Neutrophil (primary cell): ENCODE results near the gene PRKN.

Experiments
- H3K27ac ChIP-seq: fragments of 200-600 bp; sonication (generic); 2 replicates; pipeline ENCODE4 v1.5.1; 2016; ENCODE audit warnings: mild to moderate bottlenecking, moderate library complexity
- H3K27me3 ChIP-seq: fragments of 200-600 bp; sonication (generic); 2 replicates; pipeline ENCODE4 v1.6.0; 2016; ENCODE audit warnings: mild to moderate bottlenecking
- H3K36me3 ChIP-seq: fragments of 200-600 bp; sonication (generic); 2 replicates; pipeline ENCODE4 v1.5.1; 2017
- H3K4me1 ChIP-seq, 2 experiments: fragments of 200-600 bp in 1 of 2; sonication (generic) in 1 of 2; 1 replicate in 1 of 2; 2 replicates in 1 of 2; pipeline versions ENCODE4 v1.5.1 to v1.6.1; 2013 to 2016; ENCODE audit warnings: low read depth in 1 of 2, low read length in 1 of 2, mild to moderate bottlenecking in 1 of 2, moderate library complexity in 1 of 2; ENCODE audit not compliant: control insufficient read depth in 1 of 2, insufficient read depth in 1 of 2
- H3K4me3 ChIP-seq, 2 experiments: fragments of 200-600 bp in 1 of 2; sonication (generic) in 1 of 2; 1 replicate in 1 of 2; 2 replicates in 1 of 2; pipeline ENCODE4 v1.5.1; 2013 to 2016; ENCODE audit warnings: low read depth in 1 of 2, low read length in 1 of 2, mild to moderate bottlenecking in 1 of 2, moderate library complexity in 1 of 2
- H3K9me3 ChIP-seq: fragments of 200-600 bp; sonication (generic); 2 replicates; pipeline ENCODE4 v1.5.1; 2016
- CTCF ChIP-seq: fragments of 200-600 bp; sonication (generic); IDR thresholded peaks from 2 replicates; pipeline ENCODE4 v1.5.1; 2016; ENCODE audit warnings: antibody characterized with exemption

PRKN gene

GRCh38 chr6:161561908-161562307 is 1165.7 kb downstream of the PRKN start:
- TF ChIP-seq CTCF: no peak
- no peaks in the 10 kb centered on the region for H3K27me3 ChIP-seq

GRCh38 chr6:161557333-161558107 is 1170.0 kb downstream of the PRKN start:
- Histone ChIP-seq H3K4me1 (no peaks in the 10 kb centered on the region), H3K27ac (no peak overlapping the region), H3K36me3 (no peaks in the 10 kb centered on the region), H3K4me3 (no peak overlapping the region), H3K9me3 (no peaks in the 10 kb centered on the region), H3K27me3 (no peaks in the 10 kb centered on the region)
- TF ChIP-seq CTCF: no peak

More at GRCh38 chr6:161561908-161562307, 1165.7 kb downstream of the PRKN start:
- H3K4me1 ChIP-seq: no peaks in the 10 kb centered on the region
- no peak overlapping the region for H3K4me3 ChIP-seq
- H3K36me3 ChIP-seq: no peaks in the 10 kb centered on the region
- H3K9me3 ChIP-seq: no peaks in the 10 kb centered on the region
- no peak overlapping the region for H3K27ac ChIP-seq

GRCh38 chr6:161554883-161555282 is 1172.7 kb downstream of the PRKN start:
- Histone ChIP-seq H3K27ac (no peak overlapping the region), H3K4me3 (no peak overlapping the region), H3K4me1 (no peaks in the 10 kb centered on the region), H3K27me3 (no peaks in the 10 kb centered on the region), H3K9me3 (no peaks in the 10 kb centered on the region), H3K36me3 (no peaks in the 10 kb centered on the region)
- TF ChIP-seq CTCF: no peak

GRCh38 chr6:161549977-161550655 is 1177.5 kb downstream of the PRKN start:
- H3K27me3 ChIP-seq: no peaks in the 10 kb centered on the region
- no peak for TF ChIP-seq CTCF
- H3K4me1 ChIP-seq: no peaks in the 10 kb centered on the region
- H3K36me3 ChIP-seq: no peaks in the 10 kb centered on the region
- H3K9me3 ChIP-seq: no peaks in the 10 kb centered on the region
- H3K27ac ChIP-seq: no peak overlapping the region
- H3K4me3 ChIP-seq: no peak overlapping the region

GRCh38 chr6:161548713-161549296 is 1178.8 kb downstream of the PRKN start:
- no peaks in the 10 kb centered on the region for H3K9me3 ChIP-seq
- no peaks in the 10 kb centered on the region for H3K4me1 ChIP-seq
- H3K27ac ChIP-seq: no peak overlapping the region
- TF ChIP-seq CTCF: no peak
- H3K36me3 ChIP-seq: no peaks in the 10 kb centered on the region
- no peak overlapping the region for H3K4me3 ChIP-seq
- no peaks in the 10 kb centered on the region for H3K27me3 ChIP-seq
